ENCODE measurements around the gene IQSEC3. TPM values are rescaled to one million over a fixed set of nuclear protein-coding genes. Genes with fewer than 3 reads are reported as not detected.

Gene IQSEC3
- total RNA-seq, 1 experiment from 2014 or later = not detected

GRCh38 chr12:176321-177181 lies 110.0 kb downstream of the IQSEC3 start:
- no peak for DNase-seq (ENCODE audit: low spot score)
- intact Hi-C loops (cut with micrococcal nuclease; ENCODE audit: unreplicated experiment) = no loop called here

GRCh38 chr12:177336-177979 lies 110.9 kb downstream of the IQSEC3 start:
- H3K36me3 ChIP-seq (ENCODE audit: insufficient read depth, low read length, poor library complexity, severe bottlenecking) = no peaks in the 10 kb centered on the region
- TF ChIP-seq CTCF (conservative IDR thresholded peaks at IDR 0.05; ENCODE audit: low read depth, low read length) (no peak), EZH2 (IDR thresholded peaks at IDR 0.05; ENCODE audit: borderline replicate concordance, low read depth, low read length, poor library complexity, severe bottlenecking) (no peak)
- intact Hi-C loops (cut with micrococcal nuclease; ENCODE audit: unreplicated experiment) = no loop called here
- CTCF ChIA-PET = no interaction called here
- DNase-seq (ENCODE audit: low spot score) = no peak
- no peaks in the 10 kb centered on the region for H3K9me3 ChIP-seq (ENCODE audit: low read depth, low read length, poor library complexity, severe bottlenecking)
- no peak overlapping the region for H3K27ac ChIP-seq (ENCODE audit: low read depth, low read length, poor library complexity, severe bottlenecking)
- POLR2A ChIA-PET (ENCODE audit: low non-redundant PET) = no interaction called here
- no TSS peak for BruUV-seq (replicated peaks)
- no peaks in the 10 kb centered on the region for H3K4me1 ChIP-seq (ENCODE audit: insufficient read depth, low read length, poor library complexity, severe bottlenecking)
- no peaks in the 10 kb centered on the region for H3K27me3 ChIP-seq (replicated peaks; ENCODE audit: insufficient read depth, low read depth, low read length, poor library complexity)
- H3K4me3 ChIP-seq (ENCODE audit: low read depth, low read length, poor library complexity, severe bottlenecking) = no peak overlapping the region

More at GRCh38 chr12:176321-177181, 110.0 kb downstream of the IQSEC3 start:
- POLR2A ChIA-PET (ENCODE audit: low non-redundant PET) = no interaction called here
- Histone ChIP-seq H3K9me3 (ENCODE audit: low read depth, low read length, poor library complexity, severe bottlenecking) (no peaks in the 10 kb centered on the region), H3K27me3 (replicated peaks; ENCODE audit: insufficient read depth, low read depth, low read length, poor library complexity) (no peaks in the 10 kb centered on the region), H3K27ac (ENCODE audit: low read depth, low read length, poor library complexity, severe bottlenecking) (no peak overlapping the region), H3K4me3 (ENCODE audit: low read depth, low read length, poor library complexity, severe bottlenecking) (no peak overlapping the region), H3K4me1 (ENCODE audit: insufficient read depth, low read length, poor library complexity, severe bottlenecking) (no peaks in the 10 kb centered on the region), H3K36me3 (ENCODE audit: insufficient read depth, low read length, poor library complexity, severe bottlenecking) (no peaks in the 10 kb centered on the region)
- TF ChIP-seq EZH2 (IDR thresholded peaks at IDR 0.05; ENCODE audit: borderline replicate concordance, low read depth, low read length, poor library complexity, severe bottlenecking) = no peak
- BruUV-seq (replicated peaks) = no TSS peak
- CTCF ChIA-PET = no interaction called here

GRCh38 chr12:177980-178828 lies 111.6 kb downstream of the IQSEC3 start:
- Histone ChIP-seq H3K27me3 (replicated peaks; ENCODE audit: insufficient read depth, low read depth, low read length, poor library complexity) (no peaks in the 10 kb centered on the region), H3K4me3 (ENCODE audit: low read depth, low read length, poor library complexity, severe bottlenecking) (no peak overlapping the region), H3K4me1 (ENCODE audit: insufficient read depth, low read length, poor library complexity, severe bottlenecking) (no peaks in the 10 kb centered on the region), H3K27ac (ENCODE audit: low read depth, low read length, poor library complexity, severe bottlenecking) (no peak overlapping the region), H3K36me3 (ENCODE audit: insufficient read depth, low read length, poor library complexity, severe bottlenecking) (no peaks in the 10 kb centered on the region), H3K9me3 (ENCODE audit: low read depth, low read length, poor library complexity, severe bottlenecking) (no peaks in the 10 kb centered on the region)
- ChIA-PET CTCF (no interaction called here), POLR2A (ENCODE audit: low non-redundant PET) (no interaction called here)
- intact Hi-C loops (cut with micrococcal nuclease; ENCODE audit: unreplicated experiment) = no loop called here
- DNase-seq (ENCODE audit: low spot score) = no peak
- BruUV-seq (replicated peaks) = no TSS peak
- TF ChIP-seq CTCF (conservative IDR thresholded peaks at IDR 0.05; ENCODE audit: low read depth, low read length) = no peak
- TF ChIP-seq EZH2 (IDR thresholded peaks at IDR 0.05; ENCODE audit: borderline replicate concordance, low read depth, low read length, poor library complexity, severe bottlenecking) = no peak

Measured in A673 (cell line).